SU-DHL-6 (cell line): Measurements from ENCODE around the gene SIPA1.

Source experiments
- EZH2phosphoT487 ChIP-seq: fragments of 200-600 bp; sonication (generic), shearing (Covaris generic); conservative IDR thresholded peaks from 2 replicates; pipeline ENCODE4 v1.6.1; 2018; ENCODE audit warnings: mild to moderate bottlenecking, antibody characterized with exemption, low read length, moderate library complexity, mixed read lengths
- TF ChIP-seq, protein P1 (sequence below): fragments of 200-600 bp; sonication (generic); IDR thresholded peaks from one replicate; pipeline ENCODE4 v1.5.1; 2017; ENCODE audit warnings: antibody characterized with exemption, mild to moderate bottlenecking, low read length, moderate library complexity; ENCODE audit not compliant: insufficient read depth, poor library complexity, severe bottlenecking

DNA sequence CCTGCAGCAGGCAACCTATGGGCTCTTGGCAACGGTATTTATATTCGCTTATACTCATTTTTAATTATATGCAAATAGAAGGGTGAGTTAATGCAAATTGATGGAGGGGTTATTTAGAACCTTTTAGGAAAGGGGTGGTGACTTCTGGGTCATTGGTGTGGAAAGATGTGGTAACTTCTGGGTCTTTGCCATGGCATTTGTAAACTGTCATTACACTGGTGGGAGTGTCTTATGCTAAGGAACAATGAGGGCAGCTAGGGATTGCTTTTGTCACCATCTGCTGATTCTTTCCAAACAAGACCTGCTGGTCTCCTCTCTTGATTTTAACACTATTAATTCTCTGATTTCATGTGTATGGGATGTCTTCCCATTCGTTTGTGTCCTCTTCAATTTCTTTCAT lies 62.5 kb downstream of the SIPA1 start:
- TF ChIP-seq, protein P1, sequence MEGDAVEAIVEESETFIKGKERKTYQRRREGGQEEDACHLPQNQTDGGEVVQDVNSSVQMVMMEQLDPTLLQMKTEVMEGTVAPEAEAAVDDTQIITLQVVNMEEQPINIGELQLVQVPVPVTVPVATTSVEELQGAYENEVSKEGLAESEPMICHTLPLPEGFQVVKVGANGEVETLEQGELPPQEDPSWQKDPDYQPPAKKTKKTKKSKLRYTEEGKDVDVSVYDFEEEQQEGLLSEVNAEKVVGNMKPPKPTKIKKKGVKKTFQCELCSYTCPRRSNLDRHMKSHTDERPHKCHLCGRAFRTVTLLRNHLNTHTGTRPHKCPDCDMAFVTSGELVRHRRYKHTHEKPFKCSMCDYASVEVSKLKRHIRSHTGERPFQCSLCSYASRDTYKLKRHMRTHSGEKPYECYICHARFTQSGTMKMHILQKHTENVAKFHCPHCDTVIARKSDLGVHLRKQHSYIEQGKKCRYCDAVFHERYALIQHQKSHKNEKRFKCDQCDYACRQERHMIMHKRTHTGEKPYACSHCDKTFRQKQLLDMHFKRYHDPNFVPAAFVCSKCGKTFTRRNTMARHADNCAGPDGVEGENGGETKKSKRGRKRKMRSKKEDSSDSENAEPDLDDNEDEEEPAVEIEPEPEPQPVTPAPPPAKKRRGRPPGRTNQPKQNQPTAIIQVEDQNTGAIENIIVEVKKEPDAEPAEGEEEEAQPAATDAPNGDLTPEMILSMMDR = no peak
- no peak for TF ChIP-seq EZH2phosphoT487
